Right atrium auricular region (tissue), 2 donors: ENCODE data around the gene SVIP. TPM values are rescaled to one million over a fixed set of nuclear protein-coding genes. Genes with fewer than 3 reads are reported as not detected.

ENCODE experiments used
- DNase-seq: peaks from one replicate; pipeline ENCODE4 v3.0.0-alpha.2; 2019; ENCODE audit warnings: low spot score
- H3K27ac ChIP-seq, 2 donors: fragments of 200-600 bp; sonication (generic); 1 replicate in 1 of 2; 2 replicates in 1 of 2; pipeline ENCODE4 v1.5.1; 2016 to 2019
- H3K27me3 ChIP-seq, 2 donors: fragments of 200-600 bp; sonication (generic); one replicate each; pipeline versions ENCODE4 v1.5.1 to v1.6.0; 2017 to 2019
- H3K36me3 ChIP-seq: fragments of 200-600 bp; sonication (generic); one replicate; pipeline ENCODE4 v1.5.1; 2016
- H3K4me1 ChIP-seq, 2 donors: fragments of 200-600 bp; sonication (generic); one replicate each; pipeline versions ENCODE4 v1.5.1 to v1.6.0; 2017 to 2019
- H3K4me3 ChIP-seq, 2 donors: fragments of 200-600 bp; sonication (generic); 1 replicate in 1 of 2; 2 replicates in 1 of 2; pipeline ENCODE4 v1.5.1; 2017 to 2019; ENCODE audit warnings: mild to moderate bottlenecking in 1 of 2, moderate library complexity in 1 of 2
- H3K9me3 ChIP-seq, 2 donors: fragments of 200-600 bp; sonication (generic); one replicate each; pipeline ENCODE4 v1.5.1; 2019
- total RNA-seq, 2 donors: library from RNA; depleted of rRNA; stranded (reverse); fragments of >200 nt; gene quantifications; one replicate each; pipeline ENCODE4 v1.1.0, GENCODE V29; 2016
- TF ChIP-seq, protein P1 (sequence below), 2 donors: fragments of 200-600 bp; sonication (generic); IDR thresholded peaks; one replicate each; pipeline ENCODE4 v1.5.1; 2019; ENCODE audit warnings: antibody characterized with exemption in 2 of 2

Gene SVIP
- total RNA-seq, 2 donors from 2014 or later = 13.1 to 13.9 TPM

DNA sequence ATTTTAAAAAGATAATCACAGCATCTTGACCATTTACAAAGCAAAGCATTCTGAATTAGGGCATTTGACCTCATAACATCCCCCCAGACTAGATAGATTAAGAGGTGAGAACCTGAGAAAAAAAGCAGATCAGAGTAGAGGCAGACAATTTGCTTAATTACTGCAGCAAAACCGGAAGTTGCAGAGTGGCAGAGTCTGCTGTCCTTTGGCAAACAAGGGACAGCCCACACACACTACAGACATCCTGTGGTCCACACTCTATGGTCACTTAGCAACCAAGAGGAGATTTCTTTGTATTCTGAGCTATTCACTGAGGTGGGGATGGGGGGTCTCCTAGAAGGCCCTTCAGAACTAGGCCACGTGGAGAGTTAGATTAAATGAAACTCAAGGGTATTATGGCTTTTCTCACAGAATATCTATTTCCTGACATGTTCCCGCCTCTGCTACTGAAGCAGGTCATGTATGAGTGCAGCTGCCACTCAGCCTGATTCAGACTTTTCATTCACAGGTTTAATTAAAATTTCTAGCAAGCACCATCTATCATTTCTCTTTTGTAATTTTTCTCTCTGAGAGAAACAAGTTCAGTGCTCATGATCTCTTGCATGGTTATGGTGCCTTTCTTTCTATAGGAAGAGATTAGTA lies 48.5 kb downstream of the SVIP start:
- no peaks in the 10 kb centered on the region for H3K4me1 ChIP-seq
- no peaks in the 10 kb centered on the region for H3K36me3 ChIP-seq
- TF ChIP-seq, protein P1, sequence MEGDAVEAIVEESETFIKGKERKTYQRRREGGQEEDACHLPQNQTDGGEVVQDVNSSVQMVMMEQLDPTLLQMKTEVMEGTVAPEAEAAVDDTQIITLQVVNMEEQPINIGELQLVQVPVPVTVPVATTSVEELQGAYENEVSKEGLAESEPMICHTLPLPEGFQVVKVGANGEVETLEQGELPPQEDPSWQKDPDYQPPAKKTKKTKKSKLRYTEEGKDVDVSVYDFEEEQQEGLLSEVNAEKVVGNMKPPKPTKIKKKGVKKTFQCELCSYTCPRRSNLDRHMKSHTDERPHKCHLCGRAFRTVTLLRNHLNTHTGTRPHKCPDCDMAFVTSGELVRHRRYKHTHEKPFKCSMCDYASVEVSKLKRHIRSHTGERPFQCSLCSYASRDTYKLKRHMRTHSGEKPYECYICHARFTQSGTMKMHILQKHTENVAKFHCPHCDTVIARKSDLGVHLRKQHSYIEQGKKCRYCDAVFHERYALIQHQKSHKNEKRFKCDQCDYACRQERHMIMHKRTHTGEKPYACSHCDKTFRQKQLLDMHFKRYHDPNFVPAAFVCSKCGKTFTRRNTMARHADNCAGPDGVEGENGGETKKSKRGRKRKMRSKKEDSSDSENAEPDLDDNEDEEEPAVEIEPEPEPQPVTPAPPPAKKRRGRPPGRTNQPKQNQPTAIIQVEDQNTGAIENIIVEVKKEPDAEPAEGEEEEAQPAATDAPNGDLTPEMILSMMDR (IDR thresholded peaks at IDR 0.05) = no peak
- no peak overlapping the region for H3K4me3 ChIP-seq
- no peak overlapping the region for H3K27ac ChIP-seq
- H3K9me3 ChIP-seq = no peaks in the 10 kb centered on the region
- no peak for DNase-seq
- H3K27me3 ChIP-seq = no peaks in the 10 kb centered on the region

DNA sequence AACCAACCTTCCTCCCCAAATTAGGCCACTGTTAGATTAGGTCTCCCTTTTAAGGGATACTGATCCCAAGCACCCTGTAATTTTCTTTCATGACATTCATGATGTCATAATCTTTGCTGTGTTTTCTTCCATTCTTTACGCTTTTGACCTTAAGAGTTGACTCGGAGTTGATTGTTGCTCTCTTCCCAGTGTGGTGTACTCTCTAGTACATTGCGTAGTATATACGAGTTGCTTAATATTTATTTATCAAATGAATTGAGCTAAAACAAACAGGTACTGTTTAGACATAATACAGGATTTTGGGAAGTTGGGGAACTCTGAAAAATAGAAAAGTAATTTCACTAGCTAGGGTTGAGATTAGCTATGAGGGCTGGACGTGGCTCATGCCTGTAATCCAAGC lies 49.8 kb downstream of the SVIP start:
- Histone ChIP-seq H3K4me3 (no peak overlapping the region), H3K9me3 (no peaks in the 10 kb centered on the region), H3K27ac (no peak overlapping the region), H3K4me1 (no peaks in the 10 kb centered on the region), H3K36me3 (no peaks in the 10 kb centered on the region), H3K27me3 (no peaks in the 10 kb centered on the region)
- TF ChIP-seq, protein P1 (IDR thresholded peaks at IDR 0.05) = no peak
- DNase-seq = no peak

DNA sequence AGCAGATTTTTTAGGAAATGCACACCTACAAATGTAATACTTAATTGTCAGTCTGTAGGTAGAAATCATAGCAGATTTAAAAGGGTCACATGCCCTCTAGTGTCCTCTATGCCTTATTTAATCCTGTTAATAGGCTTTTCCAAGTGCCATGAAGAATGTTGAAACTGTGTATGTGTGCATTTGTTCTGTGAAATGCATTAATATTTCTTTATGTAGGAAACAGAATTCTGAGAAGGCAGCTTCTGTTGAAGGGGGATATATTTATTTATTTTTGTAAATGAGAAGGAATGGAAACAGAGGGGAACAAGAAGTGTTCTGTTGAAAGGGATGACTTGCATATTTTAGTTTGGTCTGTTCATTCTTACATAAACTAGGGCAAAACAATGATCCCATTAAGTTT lies 51.0 kb downstream of the SVIP start:
- Histone ChIP-seq H3K4me1 (no peaks in the 10 kb centered on the region), H3K4me3 (no peak overlapping the region), H3K36me3 (no peaks in the 10 kb centered on the region), H3K27me3 (no peaks in the 10 kb centered on the region), H3K27ac (no peak overlapping the region), H3K9me3 (no peaks in the 10 kb centered on the region)
- DNase-seq = no peak
- TF ChIP-seq, protein P1 (IDR thresholded peaks at IDR 0.05) = peak in 1 of 2 donors; percentile 21

DNA sequence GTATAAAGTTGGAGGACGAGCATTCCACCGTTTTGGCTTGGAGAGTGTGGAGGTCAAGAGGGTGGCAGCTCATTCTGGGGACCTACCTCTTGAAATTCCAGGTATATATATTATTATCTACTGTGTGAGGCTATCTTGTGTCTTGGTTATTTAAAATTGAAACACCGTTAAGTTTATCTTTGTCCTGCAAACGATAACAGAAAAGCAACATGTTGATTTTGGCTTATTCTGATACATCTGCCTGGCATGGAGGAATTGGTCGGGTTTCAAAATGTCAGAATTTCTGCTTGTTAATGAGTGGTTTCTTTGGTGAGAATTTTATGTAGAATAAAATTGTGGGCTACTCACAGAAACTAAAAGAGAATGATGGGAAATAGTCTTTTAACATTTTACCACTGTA lies 54.4 kb downstream of the SVIP start:
- TF ChIP-seq, protein P1 (IDR thresholded peaks at IDR 0.05) = no peak
- no peaks in the 10 kb centered on the region for H3K9me3 ChIP-seq

DNA sequence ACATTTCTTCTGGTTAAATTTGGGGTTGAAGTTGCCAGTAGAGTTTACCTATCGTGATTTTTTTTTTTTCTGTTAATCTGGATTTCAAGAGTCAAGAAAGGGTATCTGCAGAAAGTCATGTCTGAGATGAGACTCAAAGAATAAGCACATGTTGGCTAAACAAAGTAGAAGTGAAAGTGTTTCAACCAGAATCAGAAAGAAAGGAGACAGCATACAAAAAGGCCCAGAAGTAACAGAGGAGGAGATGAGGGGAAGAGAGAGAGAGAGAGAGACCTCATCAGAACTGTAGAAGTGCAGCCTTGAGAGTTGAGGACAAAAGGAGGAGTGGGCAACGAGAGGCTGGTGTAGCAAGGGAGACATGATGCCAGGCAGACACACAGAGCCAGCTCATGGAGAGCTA lies 54.9 kb downstream of the SVIP start:
- no peak for DNase-seq

More for the DNA sequence above, 54.4 kb downstream of the SVIP start:
- no peak overlapping the region for H3K27ac ChIP-seq
- no peaks in the 10 kb centered on the region for H3K4me1 ChIP-seq
- H3K4me3 ChIP-seq = no peak overlapping the region
- no peaks in the 10 kb centered on the region for H3K27me3 ChIP-seq
- no peaks in the 10 kb centered on the region for H3K36me3 ChIP-seq
- DNase-seq = no peak

More for the DNA sequence above, 54.9 kb downstream of the SVIP start:
- Histone ChIP-seq H3K36me3 (no peaks in the 10 kb centered on the region), H3K9me3 (no peaks in the 10 kb centered on the region), H3K4me3 (no peak overlapping the region), H3K4me1 (no peaks in the 10 kb centered on the region), H3K27me3 (no peaks in the 10 kb centered on the region), H3K27ac (no peak overlapping the region)
- TF ChIP-seq, protein P1 (IDR thresholded peaks at IDR 0.05) = no peak
